ENCODE results near the gene SCYGR1. TPM values are rescaled to one million over a fixed set of nuclear protein-coding genes. Genes with fewer than 3 reads are reported as not detected.

The SCYGR1 gene
- polyA plus RNA-seq, 12 donors, result not detected

Other genes with a start within 250 kb of the SCYGR1 start
- gene COL4A4, start 223.7 kb downstream of the SCYGR1 start, polyA plus RNA-seq (ENCODE audit: insufficient read length in 12 of 12), result under 1 TPM in 10 of 12 donors, not detected in 2; 0.04 to 0.43 (median 0.16) TPM
- under 1 TPM in 10 of 12 donors, not detected in 2; 0.06 to 0.47 (median 0.19) TPM for gene COL4A3, start 223.3 kb downstream of the SCYGR1 start, polyA plus RNA-seq (ENCODE audit: insufficient read length in 12 of 12)
- gene MFF, start 62.7 kb downstream of the SCYGR1 start, polyA plus RNA-seq (ENCODE audit: insufficient read length in 12 of 12), result 10 to 100 TPM in 11 of 12 donors, not detected in 1; 58.5 to 91.2 (median 80.7) TPM
- gene TM4SF20, start 8.6 kb downstream of the SCYGR1 start, polyA plus RNA-seq (ENCODE audit: insufficient read length in 12 of 12), result 10 to 100 TPM in 1 of 12 donors, under 1 TPM in 2, not detected in 9; 0.07 to 30.8 (median 0.11) TPM
- 10 to 100 TPM in 11 of 12 donors, not detected in 1; 32.9 to 62.8 (median 52.1) TPM for gene AGFG1, start 84.2 kb upstream of the SCYGR1 start, polyA plus RNA-seq (ENCODE audit: insufficient read length in 12 of 12)
- gene SCYGR2, start 210.9 kb upstream of the SCYGR1 start, polyA plus RNA-seq (ENCODE audit: insufficient read length in 12 of 12), result not detected
- not detected for gene SCYGR3, start 226.9 kb upstream of the SCYGR1 start, polyA plus RNA-seq (ENCODE audit: insufficient read length in 12 of 12)
- gene SCYGR4, start 229.5 kb upstream of the SCYGR1 start, polyA plus RNA-seq (ENCODE audit: insufficient read length in 12 of 12), result not detected